Hindlimb muscle (tissue), 1 donor: ENCODE results near the gene LEPROT. TPM values are rescaled to one million over a fixed set of nuclear protein-coding genes. Genes with fewer than 3 reads are reported as not detected.
"Not testable (repeated sequence)": the region's sequence is repeated elsewhere in the genome, so short reads cannot be mapped to it uniquely, and the experiment has no call there.

Source experiments
- DNase-seq: peaks from one replicate; pipeline ENCODE4 v3.0.0-alpha.2; 2013
- polyA plus RNA-seq: library from polyadenylated mRNA; unstranded; fragments of 120-200 nt; gene quantifications from one replicate; pipeline ENCODE4 v1.2.1, GENCODE V29; 2013; ENCODE audit not compliant: insufficient read length

The LEPROT gene, protein sequence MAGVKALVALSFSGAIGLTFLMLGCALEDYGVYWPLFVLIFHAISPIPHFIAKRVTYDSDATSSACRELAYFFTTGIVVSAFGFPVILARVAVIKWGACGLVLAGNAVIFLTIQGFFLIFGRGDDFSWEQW
- 57.3 TPM for polyA plus RNA-seq

DNA sequence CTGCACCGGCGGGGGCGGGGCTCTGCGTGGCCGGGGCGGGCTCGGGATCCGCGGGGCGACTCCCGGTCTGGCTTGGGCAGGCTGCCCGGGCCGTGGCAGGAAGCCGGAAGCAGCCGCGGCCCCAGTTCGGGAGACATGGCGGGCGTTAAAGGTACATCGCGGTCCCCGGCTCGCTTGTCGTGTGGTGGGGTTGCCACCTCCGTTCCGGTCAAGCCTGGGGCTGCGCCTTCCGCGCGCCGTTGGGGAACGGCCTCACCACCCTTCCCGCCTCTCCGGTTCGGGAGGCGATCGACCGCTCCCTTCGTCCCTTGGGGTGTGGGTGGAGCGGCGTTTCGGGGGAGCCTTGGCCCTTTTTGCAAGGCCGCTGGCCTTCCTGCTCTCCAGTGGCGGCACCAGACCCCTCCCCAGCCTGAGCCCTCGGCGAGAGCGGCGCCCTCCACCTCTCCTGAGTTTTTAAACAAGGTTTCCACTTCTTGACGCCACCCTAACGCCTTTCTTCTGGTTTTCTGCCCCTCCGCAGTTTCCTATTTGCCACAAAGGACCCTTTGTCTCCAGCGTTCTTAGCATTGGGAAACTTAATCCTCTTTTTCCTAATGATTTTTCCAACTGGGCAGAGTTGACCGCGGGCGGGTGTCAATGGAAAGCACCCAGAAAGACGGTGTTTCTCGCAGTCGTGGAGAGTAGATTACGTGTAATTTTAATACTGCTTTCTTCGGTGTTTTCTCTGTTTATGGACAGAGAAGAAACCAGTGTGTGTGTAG, at the start of gene LEPROT, which contains the start of gene LEPR:
Gene LEPROT, plus strand, starts transcription at position 79 of the 761 bp plus-strand sequence. Its CDS starts 57 bp downstream, at position 136.
Gene LEPR, plus strand, starts transcription at position 79 of the 761 bp plus-strand sequence. CDS start 144,898 bp downstream, outside the sequence.
- DNase-seq = no peak

DNA sequence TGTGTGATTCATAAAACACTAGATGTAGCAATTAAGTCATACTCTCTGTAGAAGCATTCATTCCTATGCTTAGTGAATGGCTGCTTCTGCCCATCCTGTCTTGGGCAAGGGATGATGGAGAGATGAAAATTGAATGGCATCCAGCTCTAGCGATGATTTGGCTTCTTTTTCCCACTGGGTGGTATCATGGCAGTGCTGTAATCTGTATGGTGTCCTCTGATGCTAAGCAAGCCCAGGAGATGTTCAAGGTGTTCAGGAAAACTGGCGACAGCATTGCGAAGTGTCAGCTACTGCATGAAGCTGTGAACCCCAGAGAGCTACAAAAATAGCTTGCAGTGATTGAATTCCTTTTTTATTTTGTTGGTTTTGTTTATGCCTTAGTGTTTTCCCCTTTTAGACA, 48.9 kb upstream of the LEPROT start:
- no peak for DNase-seq

DNA sequence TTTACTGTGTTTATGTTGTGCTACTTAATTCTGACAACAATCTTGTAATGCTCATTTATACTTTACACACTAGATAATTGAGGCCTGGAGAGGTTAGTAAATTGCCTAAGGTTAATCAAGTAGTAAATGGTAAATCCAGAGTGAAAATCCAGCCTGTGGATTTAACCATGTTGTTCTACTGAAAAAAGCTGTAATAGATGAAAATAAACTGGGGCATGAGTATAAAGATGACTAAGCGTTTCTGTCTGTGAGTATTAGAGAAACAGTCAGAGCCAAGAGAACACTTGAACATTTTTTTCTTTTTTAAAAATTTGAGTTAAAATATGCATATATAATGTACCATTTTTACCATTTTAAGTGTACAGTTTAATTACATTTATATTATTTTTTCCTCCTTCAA, 47.9 kb upstream of the LEPROT start:
- DNase-seq = no peak

DNA sequence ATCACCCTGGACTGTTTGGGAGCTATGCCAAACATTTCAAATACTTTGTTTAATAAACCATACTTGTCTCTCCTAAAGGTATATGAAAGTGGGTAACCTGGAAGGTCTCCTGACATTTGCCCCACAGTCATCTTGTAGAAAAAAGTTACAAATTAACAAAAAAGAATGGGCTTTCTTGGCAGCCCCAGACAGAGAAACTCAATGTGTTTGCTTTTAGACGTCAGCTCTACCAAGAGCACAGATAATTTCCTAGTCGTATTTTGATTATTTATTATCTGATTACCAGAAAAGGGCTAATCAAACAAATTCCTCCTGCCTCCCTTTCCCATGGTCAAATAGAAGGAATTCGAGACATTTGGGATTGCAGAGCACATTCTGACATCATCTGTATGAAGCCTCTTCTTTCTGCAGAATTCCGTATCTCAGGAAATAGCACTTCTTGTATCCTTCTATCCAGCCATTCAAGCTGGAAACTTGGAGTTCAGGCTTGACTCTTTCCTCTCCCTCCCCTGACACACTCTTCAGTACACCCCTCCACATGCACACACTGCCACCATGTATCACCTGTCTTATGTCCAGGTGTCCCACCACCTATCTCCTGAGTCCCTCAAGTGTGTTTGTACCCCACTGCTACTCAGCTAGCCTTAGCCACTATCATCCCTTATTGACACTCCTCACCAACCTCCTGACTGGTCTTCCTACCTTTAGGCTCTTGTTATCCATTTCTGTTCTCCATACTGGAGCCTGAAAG, 42.8 kb upstream of the LEPROT start:
- DNase-seq = no peak

DNA sequence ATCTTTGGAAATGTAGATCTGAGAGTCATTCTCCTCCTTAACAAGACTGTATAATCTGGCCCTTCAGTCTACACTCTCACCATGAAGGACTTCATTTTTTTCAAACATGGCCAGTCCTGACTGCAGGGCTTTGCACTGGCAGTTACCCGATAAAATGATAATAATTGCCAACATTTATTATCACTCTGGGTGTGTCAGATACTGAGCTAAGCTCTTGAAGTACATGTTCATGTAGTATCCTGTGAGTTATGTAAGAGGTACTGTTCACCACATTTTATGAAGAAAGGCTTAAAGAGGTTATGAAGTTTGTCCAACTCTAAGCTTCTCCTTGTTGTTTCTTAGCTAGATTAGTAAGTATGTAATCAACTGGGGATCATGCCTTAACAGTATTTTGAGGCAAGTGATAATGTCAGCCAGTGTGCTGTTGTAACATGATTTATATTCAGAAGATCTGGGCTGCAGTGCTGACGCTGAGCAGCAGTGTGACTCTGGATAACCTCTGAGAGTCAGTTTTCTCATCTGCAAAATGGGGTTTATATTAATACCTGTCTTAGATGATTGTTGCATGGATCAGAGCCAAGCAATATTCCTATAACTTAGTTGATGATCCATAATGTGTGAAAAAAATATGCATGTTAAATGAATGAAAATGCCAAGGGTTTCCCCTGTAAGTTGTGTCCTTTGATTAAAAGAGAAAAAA, 42.1 kb upstream of the LEPROT start:
- no peak for DNase-seq

DNA sequence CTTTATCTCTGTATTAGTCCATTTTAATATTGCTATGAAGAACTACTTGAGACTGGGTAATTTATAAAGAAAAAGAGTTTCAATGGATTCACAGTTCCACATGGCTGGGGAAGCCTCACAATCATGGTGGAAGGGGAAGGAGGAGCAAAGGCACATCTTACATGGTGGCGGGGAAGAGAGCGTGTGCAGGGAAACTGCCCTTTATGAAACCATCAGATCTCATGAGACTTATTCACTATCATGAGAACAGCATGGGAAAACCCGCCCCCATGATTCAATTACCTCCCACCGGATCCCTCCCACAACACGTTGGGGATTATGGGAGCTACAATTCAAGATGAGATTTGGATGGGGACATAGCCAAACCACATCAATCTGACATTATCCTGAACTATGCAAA, 36.0 kb upstream of the LEPROT start:
- DNase-seq = not testable (repeated sequence)

DNA sequence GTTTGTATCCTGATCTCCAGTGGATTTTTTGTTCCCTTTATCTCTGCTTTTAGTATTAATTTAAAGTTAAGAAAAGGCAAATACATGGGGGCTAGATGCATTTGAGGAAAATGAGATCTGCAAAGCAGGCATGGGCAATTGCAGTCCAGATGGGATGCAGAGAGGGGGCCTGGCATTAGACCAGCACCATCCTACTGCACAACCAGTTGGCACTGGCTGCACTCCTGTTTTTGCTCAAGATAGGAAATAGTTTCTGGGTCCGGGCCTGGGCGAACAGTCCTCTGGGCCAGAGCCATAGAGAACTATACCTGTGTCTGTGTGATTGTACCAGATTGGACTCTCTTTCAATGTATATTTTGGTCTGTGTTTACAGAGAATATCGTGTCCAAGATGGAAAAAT, 34.0 kb upstream of the LEPROT start:
- DNase-seq = no peak

DNA sequence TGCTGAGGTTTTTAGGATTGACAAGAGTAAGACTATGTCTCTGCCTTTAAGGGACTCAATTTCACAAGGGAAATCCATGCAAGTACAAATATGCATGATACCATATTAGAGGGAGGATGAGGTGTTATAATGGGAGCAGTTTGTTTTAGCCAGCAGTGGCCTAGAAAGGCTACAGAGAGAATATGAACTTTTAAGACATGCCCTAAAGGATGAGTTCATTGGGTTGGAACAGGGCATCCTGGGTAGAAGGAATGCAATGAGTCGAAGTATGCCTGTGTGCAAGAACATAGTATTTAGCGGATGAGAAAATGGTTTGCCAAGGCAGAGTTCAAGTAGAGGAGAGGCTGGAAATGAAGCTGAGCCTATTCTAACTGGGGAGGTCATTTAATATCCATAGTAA, 32.6 kb upstream of the LEPROT start:
- DNase-seq = no peak

DNA sequence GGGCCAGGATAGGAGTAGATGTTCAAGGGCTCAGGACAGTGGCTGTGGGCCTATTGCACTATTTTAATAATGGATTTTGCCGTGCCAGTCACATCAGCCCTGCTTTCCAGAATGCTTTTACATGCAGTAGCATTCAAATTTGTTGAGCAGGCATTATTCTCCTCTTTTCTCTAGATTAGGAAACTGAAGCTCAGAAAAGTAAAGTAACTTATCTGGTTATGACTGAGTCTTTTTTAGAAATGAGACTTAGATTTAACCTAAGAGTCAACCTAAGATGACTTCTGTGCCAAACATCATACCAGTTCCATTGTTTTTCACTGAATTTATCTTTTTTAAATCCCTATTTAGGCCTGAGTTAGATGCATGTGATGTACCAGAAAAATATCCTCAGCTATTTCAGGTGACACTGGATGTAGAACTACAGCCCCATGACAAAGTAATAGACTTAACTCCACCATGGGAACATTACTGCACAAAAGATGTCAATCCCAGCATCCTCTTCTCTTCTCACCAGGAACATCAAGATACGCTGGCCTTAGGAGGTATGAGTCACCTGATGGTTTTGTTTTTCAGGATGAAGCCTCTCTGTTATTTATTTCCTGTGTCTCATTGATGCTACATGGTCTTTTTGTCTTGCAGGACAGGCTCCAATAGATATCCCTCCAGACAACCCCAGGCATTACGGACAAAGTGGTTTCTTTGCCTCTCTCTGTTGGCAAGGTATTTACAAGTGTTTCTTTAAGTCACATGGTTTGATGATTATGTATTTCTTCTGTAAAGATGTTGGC, 31.4 kb upstream of the LEPROT start:
- DNase-seq = no peak

DNA sequence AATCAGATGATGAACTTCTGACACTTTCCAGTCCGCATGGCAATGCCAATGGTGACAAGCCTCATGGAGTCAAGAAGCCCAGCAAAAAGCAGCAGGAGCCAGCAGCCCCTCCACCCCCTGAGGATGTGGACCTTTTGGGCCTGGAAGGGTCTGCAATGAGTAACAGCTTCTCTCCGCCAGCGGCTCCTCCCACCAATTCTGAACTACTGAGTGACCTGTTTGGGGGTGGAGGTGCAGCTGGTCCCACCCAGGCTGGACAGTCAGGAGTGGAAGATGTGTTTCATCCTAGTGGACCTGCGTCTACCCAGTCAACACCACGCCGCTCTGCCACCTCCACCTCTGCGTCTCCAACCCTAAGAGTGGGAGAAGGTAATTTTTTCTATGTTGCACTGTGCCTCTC, 28.0 kb upstream of the LEPROT start:
- DNase-seq = no peak

DNA sequence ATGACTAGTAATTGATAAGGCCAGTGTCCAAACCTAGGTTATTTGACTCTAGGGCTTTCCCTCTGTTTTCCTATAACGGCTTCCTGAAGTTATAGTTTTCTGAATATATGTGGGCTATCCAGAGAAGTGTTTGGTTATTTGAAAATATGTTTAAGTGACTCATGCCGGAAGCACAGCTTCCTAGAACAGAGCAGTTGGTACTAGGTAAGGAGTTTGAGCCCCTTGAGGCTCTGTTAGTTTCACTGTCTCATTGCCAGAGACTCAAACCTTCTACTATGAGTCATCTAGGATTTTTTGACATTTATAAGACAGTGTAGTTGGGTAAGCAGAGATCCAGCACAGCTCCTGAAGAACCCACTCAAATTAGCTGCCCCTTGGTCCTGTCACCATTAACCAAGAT, 27.1 kb upstream of the LEPROT start:
- DNase-seq = no peak

DNA sequence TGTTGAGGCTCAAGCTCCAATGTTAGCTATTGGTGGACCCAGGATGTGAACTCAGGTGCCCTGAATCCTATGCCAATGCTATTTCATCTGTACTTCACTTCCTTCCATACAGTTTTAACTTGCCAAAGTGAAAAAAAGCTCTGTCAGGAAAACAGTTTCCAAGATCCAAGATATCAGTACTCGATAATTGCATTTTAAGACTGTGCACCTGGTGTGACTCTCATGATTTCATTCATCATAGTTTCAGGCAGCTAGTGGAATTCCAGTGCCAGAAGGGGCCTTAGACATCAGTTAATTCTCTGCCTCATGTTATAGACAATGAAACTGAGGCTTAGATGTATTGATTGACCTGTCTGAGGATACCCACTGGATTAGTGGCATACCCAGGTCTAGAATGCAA, 26.5 kb upstream of the LEPROT start:
- DNase-seq = no peak

DNA sequence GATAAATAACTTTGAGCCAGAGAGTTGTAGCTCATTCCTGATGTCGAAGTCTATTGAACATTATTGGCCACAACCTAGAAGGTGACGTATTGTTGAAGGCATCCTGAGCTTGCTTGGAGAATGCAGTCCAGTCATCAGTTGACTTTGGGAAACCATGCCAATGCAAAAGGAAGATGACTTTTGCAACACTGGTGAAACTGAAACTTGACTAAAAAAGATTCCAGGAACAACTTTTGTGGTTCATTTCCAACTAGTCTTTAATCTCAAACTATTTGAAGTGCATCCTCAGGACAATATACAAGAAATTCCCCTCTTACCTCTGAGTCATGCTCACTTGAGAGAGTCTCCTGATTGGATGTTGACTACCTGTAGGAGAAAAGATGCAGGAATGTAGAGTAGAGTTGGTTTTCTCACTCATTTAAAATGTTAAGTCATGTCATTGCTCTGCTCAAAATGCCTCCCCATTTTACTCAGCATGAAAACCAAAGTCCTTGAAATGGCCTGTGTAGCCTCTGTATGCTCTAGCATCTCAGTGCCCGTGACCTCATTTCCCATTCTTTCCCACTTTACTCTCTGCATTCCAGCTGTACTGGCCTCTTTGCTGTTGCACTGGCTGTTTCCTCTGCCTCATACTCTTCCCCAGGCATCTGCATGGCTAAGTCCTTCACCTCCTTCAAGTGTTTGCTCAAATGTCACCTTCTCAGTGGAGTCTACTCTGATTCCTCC, 24.4 kb upstream of the LEPROT start:
- DNase-seq = no peak

DNA sequence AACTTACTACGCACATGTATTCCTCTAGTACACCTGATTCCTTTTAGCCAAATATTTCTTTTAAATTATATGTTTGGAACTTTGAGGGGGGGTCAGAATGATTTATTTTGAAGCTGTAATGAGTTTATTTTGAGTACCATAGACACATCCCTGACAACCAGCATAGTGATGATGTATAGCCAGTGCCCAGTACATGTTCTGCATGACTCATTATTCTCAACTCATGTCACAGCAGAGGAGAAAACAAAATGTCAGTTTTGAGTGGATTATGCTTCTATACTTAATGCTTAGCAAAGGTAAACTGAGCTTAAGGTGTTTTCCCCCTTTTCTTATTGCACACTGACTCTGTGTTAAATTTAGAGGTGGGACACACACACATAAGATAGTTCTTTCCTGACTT, 22.4 kb upstream of the LEPROT start:
- DNase-seq = no peak

DNA sequence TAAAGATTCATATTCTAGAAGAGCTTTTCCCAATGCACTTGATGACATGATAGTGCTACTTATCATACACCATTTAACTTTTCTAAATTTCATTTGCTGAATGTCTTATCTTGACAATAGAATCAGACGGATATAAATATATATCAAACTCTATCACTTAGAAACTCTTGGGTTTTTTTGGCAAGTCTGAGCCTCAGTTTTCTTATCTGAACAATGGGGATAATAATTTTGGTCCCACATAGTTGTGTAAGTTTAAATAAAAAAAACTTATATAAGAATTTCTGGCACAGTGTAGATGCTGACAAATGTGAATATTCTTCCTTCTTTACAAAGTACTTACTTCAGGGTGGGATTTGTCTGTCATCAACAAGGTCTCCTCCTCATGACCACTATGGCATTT, 21.5 kb upstream of the LEPROT start:
- DNase-seq = no peak

DNA sequence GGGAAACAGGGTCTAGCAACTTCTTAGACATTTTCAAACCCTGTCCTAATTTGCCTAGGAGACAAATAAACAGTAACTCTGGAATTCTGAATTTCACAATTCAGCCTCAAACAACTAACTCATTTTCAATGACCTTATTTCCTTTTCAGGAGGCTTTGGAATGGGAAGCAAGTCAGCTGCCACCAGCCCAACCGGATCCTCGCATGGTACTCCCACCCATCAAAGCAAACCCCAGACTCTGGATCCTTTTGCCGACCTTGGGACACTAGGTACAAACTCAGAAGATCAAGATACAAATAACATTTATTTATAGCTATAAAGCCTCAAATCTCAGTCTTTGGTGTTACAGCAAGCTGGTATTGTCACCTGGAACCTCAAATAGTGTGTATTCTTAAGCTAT, 18.9 kb upstream of the LEPROT start:
- no peak for DNase-seq

DNA sequence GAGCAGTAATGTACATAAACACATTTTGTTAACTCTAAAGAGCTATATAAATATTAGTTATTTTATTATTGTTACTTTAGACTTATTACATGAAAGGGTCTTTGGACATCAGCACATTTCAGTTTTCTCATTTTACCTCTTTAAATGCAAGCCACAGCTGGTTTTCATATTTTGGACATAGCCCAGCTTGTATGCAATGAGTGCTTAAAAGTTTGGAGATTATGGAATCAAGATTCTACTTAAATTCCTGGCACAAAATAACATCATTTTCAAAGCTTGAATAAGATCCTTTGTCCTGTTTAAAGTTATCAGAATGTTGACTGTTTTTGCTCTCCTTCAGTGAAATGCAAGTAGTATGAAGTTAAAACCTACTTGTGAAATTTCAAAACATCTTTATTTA, 15.5 kb upstream of the LEPROT start:
- DNase-seq = no peak

DNA sequence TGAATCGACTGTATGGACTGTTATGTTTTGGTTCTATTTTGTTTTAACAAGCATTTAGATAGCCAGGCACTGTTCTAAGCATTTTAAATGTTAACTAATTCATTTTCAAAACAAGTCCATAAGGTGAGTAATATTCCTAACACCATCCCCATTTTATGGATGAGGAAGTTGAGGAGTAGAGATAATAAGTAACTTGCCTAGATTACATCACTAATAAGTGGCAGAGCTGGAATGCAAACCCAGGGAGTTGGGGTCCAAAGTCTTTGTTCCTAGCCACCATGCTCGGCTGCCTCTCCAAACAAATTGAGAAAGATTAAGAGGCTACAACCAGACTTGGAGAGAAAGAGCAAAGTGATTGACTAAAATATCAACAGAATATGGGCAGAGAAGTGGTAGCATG, 12.6 kb upstream of the LEPROT start:
- no peak for DNase-seq

DNA sequence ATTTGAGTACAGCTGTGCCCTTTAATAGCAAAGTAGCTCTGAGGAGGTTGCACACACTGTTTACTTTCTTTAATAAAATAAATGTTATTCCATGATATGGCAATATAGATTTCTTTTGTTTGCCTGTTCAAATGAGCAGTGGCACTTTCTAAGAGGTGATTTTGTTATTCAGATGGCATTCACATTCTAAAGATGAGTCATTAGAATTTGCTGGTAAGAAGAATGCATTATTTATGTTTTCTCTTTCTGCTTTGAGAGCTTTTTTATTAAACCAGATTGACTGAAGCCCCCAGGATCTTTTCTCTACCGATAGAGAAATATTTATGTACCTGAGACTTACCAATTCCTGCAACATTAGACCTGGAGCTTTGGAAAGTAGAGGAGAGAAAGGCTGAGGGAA, 11.2 kb upstream of the LEPROT start:
- no peak for DNase-seq

DNA sequence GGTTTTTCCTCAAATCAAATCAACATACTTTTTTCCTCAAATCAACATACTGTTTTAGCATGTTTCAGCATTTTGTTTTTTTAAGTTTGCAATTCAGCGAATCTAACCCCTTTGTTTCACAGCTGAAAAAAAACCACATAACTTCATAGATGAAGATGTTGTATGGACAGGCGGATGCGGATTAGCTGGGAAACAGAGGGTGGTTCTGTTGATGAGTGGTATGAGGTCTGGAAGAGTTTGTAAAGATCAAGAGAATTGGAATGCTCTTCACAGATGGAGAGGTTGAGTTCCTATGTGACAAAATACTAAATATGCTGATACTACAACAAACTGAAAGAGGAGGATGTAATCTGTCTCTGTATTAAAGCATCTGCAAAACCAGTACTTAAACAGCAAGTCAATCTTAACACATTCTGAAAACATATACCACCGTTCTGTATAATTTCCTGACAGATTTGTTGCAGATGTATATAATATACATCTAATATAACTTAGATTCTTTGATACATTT, 10.6 kb upstream of the LEPROT start:
- DNase-seq = no peak

DNA sequence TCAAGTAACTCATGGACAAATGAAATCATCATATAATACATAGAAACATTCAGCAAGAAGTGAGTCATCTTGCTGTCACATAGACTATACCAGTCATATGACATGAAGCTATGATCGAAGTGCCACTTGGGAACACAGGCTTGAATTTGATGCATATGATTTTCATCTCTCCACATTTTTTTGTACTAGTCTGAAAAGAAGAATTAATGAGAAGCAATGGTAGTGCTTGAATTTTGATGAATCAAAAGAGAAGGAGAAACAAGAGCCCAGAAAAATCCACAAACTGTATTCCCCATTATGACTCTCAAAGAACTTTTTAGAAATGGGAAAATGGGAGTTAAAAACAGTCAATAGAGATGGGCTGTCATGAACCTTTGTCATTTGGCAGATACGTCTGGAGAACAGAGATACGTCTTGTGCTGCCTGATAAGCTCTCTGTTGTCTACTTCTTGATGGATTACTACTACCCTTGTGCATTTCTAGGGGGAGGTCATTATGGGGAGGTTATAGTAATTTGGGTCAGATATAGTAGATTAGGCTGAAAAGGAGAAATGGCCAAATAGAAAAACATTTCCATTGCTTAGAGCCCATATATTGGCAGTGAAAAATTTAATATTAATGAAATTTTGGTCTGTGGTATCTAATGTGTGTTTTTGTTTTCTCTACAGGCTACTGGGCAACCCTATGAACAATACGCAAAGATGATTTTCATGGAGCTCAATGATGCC, 8.0 kb upstream of the LEPROT start:
- no peak for DNase-seq
